ENCODE results near the gene CLIC4.

CLIC4 gene

DNA sequence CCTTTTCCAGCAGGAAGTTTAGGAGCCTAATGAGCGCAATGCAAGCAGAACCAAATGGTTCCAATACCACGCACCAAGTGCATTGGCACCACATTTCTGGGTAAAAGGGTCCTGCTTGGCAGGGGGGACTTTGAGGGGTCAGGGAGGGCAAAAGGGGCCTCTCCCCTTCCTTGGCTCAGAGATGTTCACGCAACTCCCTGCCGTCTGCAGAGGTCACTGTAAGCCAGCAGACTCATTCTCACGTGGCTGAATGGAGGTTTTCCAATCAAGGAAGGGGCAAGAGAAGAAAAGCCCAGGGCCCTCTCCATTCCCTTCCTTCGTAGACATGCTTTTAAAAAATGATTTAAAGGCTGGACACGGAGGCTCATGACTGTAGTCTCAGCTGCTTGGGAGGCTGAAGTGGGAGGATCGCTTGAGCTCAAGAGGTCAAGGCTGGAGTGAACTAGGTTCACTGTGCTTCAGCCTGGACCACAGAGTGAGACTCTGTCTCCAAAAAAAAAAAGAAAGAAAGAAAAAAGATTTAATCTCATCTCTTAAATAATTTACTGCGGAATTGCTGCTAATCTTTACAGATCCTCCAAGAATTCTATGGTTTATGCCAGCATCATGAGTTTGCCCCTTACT is 104.5 kb downstream of the CLIC4 start:
- DNase-seq = no peak

DNA sequence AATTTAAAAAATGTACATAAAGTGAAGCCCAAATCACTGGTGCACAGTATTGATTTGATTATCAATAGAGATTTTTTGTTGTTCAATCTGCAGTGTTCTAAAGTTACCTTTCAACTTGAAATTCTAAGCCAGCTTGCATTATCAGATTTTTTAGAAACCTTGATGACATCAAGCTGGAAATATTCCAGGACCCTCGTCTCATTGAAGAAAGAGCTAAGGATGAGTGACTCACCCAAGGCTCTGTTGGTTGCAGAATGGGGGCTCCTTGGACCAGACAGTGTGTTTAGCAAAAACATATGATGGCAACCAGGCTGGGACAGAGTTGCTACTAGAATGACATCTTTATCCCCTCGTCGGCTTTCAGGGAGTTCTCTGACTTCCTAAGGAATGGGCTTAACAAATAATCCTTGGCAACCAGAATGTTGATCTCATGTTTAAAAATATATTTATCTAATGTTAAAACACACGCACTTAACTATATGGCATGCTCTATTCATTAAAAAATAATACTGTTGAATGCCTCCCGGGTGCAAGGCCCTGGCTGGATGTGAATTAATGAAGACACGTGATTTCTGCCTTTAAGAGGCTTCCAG is 105.2 kb downstream of the CLIC4 start:
- DNase-seq = no peak
- intact Hi-C loops (cut with DNase I) = no loop called here

More for the DNA sequence above, 104.5 kb downstream of the CLIC4 start:
- intact Hi-C loops (cut with DNase I) = loop anchor here (2.0 to 5.0 kb wide), 2 partner anchors 48 to 251 kb away; no protein-coding TSS in a partner anchor

DNA sequence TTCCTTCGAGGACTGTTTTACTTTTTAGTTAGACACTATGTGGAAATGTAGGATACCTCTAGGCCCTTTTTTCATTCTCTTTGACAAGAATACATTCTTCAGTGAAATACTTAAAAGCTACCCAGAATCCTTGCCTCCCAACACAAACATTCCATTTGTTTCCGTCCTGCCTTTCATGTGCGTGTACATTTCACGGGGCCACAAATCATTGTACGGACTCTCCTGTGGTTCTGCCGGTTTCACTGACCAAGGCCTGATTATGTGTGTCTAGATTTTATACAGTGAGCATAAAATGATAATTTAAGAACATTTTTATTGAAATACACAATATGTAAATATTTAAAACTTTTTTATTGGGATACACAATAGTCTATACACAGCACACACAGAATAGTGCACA is 108.4 kb downstream of the CLIC4 start:
- DNase-seq = no peak
- intact Hi-C loops (cut with DNase I) = no loop called here

DNA sequence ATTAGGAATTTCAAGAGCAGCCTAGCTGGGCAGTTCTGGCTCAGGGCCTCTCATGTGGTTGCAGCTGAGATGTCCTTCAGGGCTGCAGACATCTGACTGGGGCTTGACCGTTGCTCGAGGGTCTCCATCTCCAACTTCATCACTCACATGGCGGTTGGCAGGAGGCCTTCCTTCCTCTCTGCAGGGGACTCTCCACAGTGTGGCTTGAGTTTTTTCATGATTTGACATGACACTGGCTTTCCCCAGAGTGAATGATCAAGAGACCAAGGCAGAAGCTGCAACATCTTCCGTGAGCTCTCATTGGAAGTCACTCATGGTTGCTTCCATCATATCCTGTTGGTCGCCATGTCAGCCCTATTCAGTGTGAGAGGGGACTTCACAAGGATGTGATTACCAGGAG is 110.2 kb downstream of the CLIC4 start:
- no peak for DNase-seq
- intact Hi-C loops (cut with DNase I) = no loop called here

DNA sequence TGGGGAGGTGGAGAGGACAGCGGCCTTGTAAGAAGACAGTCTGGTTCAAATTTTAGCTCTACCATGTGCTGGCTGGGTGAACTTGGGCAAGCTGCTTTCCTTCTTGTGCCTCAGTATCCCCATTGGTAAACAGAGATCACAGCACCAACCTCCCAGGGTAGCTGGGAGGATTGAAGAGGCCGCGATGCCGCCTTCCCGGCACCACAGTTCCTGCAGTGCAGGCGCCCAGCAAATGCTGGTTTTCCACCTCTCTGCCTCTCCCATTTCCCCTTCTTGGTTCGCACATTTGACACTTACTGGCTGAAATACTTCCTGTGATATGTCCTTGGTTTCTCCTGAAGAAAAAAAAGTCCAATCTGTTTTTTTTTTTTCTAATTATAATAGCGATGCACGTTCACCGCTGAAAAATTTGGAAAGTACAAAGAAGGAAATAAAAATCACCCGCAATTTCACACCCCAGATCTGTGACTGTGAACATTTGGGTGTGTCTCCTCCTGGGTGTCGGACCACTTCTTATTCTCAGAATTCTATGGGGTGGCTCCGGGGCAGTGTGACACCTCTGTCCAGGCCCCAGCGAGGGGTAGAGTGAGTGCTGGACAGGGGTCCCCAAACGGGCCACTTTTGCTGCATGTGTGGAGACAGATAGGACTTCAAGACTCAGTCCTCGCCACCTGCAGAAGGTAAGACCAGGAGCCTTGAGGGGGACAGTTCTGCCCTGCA is 111.7 kb downstream of the CLIC4 start:
- intact Hi-C loops (cut with DNase I) = no loop called here

DNA sequence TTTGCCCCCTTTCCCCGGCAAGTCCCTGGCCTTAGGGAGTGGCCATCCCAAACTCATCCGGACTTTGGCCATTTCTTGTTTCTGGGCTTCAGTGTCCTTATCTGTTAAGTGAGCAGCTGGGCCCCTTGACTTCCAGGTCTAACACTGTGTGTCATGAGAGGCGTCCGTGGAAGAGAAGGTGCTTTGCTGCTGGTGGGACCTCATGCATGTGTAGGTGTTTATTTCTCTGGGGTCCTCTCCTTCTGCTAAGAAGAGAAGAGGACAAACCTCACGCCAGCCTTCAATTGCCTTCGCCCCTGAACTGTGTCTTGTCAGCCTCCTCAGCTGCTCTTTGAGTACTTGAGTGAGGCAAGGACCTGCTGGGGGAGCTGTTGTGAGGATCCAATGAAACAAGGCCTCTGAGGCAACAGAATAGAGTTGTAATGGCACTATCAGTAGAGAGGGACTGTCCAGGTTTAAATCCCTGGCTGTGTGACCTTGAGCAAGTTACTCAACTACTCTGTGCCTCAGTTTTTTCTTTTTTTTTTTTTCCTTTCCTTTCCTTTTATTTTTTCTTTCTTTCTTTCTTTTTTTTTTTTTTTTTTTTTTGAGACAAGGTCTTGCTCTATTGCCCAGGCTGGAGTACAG is 112.4 kb downstream of the CLIC4 start:
- no peak for DNase-seq
- intact Hi-C loops (cut with DNase I) = no loop called here

More for the DNA sequence above, 111.7 kb downstream of the CLIC4 start:
- peak in 1 of 10 donors; percentile 49 for DNase-seq

DNA sequence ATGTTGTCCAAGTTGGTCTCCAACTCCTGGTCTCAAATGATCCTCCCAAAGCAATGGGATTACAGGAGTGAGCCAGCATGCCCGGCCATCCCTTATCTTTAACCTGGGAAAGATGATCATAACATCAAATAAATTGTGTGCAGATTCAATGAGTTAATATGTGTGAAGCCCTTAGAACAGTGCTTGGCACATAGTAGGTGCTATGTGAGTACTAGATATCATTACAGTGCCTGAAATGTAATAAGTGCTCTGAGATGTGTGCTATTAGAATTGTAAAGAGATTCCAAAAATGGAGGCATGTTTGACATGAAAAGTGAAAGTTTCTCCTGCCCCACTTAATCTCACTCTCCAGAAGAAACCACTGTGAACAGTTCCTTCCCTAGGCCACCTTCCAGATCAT is 113.0 kb downstream of the CLIC4 start:
- intact Hi-C loops (cut with DNase I) = no loop called here
- no peak for DNase-seq

DNA sequence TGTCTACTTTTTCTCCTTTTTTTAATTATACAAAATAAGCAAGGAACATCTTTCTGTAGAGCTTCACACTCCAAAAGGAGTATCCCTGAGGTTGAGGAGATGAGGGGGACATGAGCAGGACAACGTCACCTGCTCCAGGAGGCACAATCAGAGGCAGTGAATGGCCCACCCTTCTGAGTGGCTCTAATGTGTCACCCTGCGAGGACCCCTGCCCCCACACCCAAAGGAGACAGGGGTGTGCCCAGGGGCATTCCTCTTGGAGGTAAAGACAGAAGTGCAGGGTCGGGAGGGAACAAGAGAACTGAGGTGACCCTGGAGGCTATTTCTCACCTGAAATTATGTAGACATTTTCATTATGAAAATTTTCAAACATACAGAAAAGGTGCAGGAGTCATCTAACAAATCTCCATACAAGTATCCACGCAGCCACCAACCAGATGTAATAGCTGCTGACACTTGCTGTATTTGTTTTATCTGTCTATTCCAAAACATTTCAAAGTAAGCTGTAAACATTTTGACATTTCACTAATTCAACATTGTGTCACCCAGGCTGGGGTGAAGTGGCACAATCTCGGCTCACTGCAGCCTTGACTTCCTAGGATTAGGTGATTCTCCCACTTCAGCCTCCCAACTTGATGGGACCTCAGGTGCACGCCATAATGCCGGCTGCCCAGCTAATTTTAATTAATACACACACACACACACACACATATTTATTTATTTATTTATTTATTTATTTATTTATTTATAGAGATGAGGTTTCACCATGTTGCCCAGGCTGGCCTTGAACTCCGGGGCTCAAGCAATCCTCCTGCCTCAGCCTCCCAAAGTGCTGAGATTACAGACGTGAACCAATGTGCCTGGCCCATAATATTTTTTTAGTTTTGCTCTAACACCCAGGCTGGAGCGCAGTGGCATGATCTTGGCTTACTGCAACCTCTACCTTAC is 114.1 kb downstream of the CLIC4 start:
- intact Hi-C loops (cut with DNase I) = no loop called here
- DNase-seq = no peak

DNA sequence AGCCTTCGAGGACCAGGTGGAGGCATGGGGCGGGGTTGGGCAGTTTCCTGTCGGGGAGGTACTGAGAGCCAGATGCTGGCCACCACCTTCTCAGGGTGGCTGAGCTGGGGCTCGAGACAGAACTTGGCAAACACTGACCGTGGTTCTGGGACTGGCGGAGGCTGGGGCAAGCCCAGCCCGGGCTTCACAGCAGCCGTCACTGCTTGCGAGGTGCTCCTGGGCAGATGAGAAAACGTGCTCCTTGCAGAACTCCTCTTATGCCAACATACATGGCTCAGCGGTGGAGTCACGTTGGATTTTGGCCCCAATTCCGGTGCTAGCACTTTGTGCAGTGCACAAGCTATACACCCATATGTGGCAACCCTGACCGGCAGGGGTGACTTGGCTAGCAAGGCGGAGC is 115.6 kb downstream of the CLIC4 start:
- intact Hi-C loops (cut with DNase I) = no loop called here
- DNase-seq = no peak

DNA sequence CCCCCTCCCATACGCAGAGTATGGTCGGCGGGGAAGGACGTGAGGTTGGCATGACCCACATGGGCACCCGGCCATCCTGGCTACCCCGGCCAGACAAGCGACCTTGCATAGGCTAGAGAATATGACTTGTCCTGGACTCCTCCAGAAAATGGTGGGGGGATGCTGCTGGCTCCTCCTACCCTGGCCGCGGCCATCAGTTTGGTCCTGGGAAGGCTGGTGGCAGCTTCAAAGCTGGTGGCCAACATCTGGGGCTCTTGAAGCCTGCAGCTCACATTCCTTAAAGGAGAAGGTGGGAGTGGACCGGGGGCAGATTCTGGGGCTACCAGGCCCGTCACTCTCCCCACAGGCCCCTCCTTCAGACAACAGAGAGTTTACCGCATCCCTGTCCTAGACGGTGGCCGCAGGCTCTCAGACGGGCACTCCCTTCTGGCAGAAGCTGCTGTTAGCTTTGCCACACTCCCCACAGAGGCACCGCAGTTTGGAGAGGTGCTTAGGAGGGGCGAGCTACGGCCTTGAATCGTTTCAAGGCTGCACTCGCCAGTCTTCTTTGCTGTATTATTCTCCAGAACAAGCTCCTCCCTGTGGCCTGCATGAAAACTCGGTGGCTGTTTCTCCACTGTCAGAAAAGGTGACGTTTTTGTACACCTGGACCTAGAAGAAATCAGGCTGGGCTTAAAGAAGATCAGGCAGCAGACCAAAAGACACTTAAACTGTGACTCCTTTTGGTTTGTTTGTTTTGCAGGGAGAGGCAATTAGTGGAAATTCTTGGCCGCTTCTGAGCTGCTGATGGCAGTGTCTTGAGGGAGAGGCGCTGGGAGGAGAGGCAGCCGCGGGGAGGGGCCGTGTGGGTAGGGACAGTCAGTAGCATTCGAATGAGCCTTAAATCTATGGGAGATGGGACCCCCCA is 116.8 kb downstream of the CLIC4 start:
- intact Hi-C loops (cut with DNase I) = no loop called here

GRCh38 chr1:24862775-24863483 is 117.7 kb downstream of the CLIC4 start:
- intact Hi-C loops (cut with DNase I) = no loop called here
- DNase-seq = peak in 1 of 10 donors; percentile 49

More for the DNA sequence above, 116.8 kb downstream of the CLIC4 start:
- DNase-seq = no peak

DNA sequence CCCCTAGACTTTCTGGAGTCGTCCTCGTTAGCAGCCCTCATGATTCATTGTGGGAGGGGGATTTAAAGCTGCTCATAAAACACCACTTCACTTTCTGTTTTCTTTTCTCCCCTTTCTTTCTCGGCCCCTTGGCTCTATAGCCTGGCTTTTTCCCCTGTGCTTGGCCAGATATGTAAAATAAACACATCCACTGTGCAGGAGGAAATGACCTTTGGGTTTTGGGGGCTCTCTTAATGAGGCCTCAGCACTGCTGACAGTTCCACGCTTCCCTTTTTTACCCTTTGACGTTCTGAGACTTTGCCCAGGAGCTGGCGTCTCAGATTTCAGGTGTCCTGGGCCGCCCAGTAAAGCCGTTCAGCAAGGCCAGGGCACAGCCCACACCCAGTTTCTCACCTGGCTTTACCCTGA is 119.1 kb downstream of the CLIC4 start:
- intact Hi-C loops (cut with DNase I) = no loop called here
- DNase-seq = no peak

GRCh38 chr1:24865168-24865567 is 119.9 kb downstream of the CLIC4 start:
- no peak for DNase-seq
- intact Hi-C loops (cut with DNase I) = no loop called here

DNA sequence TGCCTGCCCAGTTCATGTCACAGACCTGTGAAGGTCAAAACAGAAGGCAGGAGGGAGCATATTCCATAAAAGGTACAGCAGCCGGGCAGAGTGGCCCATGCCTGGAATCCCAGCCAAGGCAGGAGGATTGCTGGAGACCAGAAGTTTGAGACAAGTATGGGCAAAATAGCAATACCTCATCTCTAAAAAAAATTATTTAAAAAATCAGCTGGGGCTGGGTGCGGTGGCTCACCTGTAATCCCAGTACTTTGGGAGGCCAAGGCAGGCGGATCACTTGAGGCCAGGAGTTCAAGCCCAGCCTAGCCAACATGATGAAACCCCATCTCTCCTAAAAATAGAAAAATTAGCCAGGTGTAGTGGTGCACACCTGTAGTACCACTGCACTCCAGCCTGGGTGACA is 120.3 kb downstream of the CLIC4 start:
- DNase-seq = peak in 1 of 10 donors; percentile 62
- intact Hi-C loops (cut with DNase I) = no loop called here

DNA sequence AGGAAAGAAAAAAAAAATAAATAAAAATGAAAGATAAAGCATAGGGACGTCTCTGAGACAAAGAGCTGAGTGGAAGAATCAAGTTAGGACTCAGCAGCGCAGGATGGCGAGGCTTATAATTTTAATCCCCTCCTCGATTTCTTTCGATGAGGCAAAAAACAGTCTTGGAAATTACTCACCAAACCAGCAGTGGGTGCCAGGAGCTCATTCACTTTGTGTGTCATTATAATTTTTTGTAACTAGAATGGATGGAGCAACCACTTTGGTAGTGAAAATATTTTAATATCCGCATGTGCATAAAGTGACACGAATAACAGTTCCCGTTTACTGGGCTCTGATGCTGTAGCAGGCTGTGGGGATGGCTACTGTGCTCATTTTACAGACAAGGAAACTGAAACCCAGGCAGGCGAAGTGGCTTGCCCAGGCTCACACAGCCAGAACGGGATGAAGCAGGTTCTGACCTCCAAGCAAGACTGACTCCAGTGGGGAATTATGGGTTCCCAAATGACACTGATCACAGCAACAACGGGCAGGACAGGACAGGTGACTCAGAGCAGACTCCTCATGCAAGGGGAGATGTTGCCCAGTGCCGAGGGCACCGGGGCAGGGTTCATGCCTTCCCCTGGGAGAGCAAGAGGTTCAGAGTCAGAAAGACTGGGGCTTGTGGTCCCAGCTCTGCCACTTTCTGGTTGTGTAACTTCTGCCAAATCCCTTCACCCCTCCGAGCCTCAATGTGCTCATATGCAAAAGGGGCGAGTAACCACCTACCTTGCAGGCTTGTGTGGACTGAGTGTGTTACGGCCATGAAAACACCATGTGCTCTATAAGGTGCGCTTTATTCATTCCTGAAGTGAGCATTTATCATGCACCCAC is 121.2 kb downstream of the CLIC4 start:
- intact Hi-C loops (cut with DNase I) = no loop called here
- DNase-seq = peak in 1 of 10 donors; percentile 62

DNA sequence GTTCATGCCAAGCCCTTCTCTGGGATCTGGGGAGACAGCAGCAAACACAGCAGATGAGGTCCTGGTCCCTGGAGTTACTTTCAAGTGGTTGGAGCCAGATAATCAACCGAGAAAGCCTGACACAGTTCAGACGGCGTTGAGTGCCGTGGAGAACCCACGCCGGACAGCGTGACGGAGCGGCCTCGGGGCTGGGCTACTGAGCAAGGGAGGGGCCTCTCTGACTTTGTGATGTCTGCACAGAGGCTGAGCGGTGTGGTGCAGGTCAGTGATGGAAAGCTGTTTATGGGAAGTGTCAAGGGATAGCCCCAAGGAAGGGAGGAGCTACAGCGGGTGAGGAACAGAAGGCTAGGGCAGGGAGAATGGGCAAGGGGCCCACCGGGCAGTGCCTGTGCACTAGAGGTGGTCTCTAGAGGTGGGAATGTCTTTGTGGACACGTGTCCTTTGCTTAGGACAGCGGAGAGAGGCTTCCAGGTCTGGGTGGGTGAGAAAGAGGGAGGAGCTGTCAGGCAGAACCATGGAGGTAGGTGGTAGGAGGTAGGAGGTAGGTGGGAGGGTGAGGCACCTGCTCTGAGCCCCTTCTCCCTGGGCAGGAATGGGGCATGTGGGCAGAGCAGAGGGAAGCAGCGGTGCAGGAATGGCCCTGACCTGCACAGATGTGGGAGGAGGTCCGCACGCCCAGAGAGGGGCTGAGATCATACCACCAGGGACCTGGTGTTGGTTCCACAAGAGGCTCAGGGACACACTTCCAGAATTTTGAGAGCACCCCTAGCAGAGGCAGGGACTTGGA is 122.0 kb downstream of the CLIC4 start:
- intact Hi-C loops (cut with DNase I) = no loop called here

More for the DNA sequence above, 122.0 kb downstream of the CLIC4 start:
- DNase-seq = peak in 1 of 10 donors; percentile 44

All from posterior cingulate gyrus (tissue), 11 donors.